ENCODE measurements around the gene UPK3BL1.
"Not testable (repeated sequence)": the region's sequence is repeated elsewhere in the genome, so short reads cannot be mapped to it uniquely, and the experiment has no call there.

Gene UPK3BL1

GRCh38 chr7:102642691-102643090 lies at the start of gene UPK3BL1:
Gene UPK3BL1, minus strand, starts transcription at chr7:102642791. Its CDS starts 50 bp downstream, at chr7:102642741.
- not testable (repeated sequence) for H3K27me3 ChIP-seq (ENCODE audit: insufficient read depth, low read length); H2AFZ ChIP-seq (ENCODE audit: low read length, unreplicated experiment); H3K79me2 ChIP-seq (ENCODE audit: control insufficient read depth, insufficient read depth, low read length, unreplicated experiment); H3K27ac ChIP-seq (ENCODE audit: low read depth, low read length); H3K4me1 ChIP-seq (ENCODE audit: control insufficient read depth, insufficient read depth, low read length, unreplicated experiment); H3K36me3 ChIP-seq (ENCODE audit: insufficient read depth, low read length); H3K4me3 ChIP-seq (ENCODE audit: low read depth, low read length)

GRCh38 chr7:102690602-102691001 lies 48.0 kb upstream of the UPK3BL1 start:
- H3K4me3 ChIP-seq (ENCODE audit: low read depth, low read length); H3K27me3 ChIP-seq (ENCODE audit: insufficient read depth, low read length); H3K4me1 ChIP-seq (ENCODE audit: control insufficient read depth, insufficient read depth, low read length, unreplicated experiment); H3K79me2 ChIP-seq (ENCODE audit: control insufficient read depth, insufficient read depth, low read length, unreplicated experiment); H2AFZ ChIP-seq (ENCODE audit: low read length, unreplicated experiment); H3K27ac ChIP-seq (ENCODE audit: low read depth, low read length); H3K36me3 ChIP-seq (ENCODE audit: insufficient read depth, low read length): not testable (repeated sequence)

- not testable (repeated sequence) for H2AFZ ChIP-seq (ENCODE audit: low read length, unreplicated experiment); H3K27ac ChIP-seq (ENCODE audit: low read depth, low read length)
Measured at GRCh38 chr7:102689436-102690282, 47.1 kb upstream of the UPK3BL1 start.

GRCh38 chr7:102688299-102689036 lies 45.9 kb upstream of the UPK3BL1 start:
- not testable (repeated sequence) for H2AFZ ChIP-seq (ENCODE audit: low read length, unreplicated experiment); H3K79me2 ChIP-seq (ENCODE audit: control insufficient read depth, insufficient read depth, low read length, unreplicated experiment); H3K27me3 ChIP-seq (ENCODE audit: insufficient read depth, low read length); H3K36me3 ChIP-seq (ENCODE audit: insufficient read depth, low read length); H3K4me1 ChIP-seq (ENCODE audit: control insufficient read depth, insufficient read depth, low read length, unreplicated experiment); H3K27ac ChIP-seq (ENCODE audit: low read depth, low read length); H3K4me3 ChIP-seq (ENCODE audit: low read depth, low read length)

More at GRCh38 chr7:102689436-102690282, 47.1 kb upstream of the UPK3BL1 start:
- H3K27me3 ChIP-seq (ENCODE audit: insufficient read depth, low read length); H3K4me1 ChIP-seq (ENCODE audit: control insufficient read depth, insufficient read depth, low read length, unreplicated experiment); H3K36me3 ChIP-seq (ENCODE audit: insufficient read depth, low read length); H3K4me3 ChIP-seq (ENCODE audit: low read depth, low read length); H3K79me2 ChIP-seq (ENCODE audit: control insufficient read depth, insufficient read depth, low read length, unreplicated experiment): not testable (repeated sequence)

GRCh38 chr7:102682560-102682959 lies 40.0 kb upstream of the UPK3BL1 start:
- H3K27me3 ChIP-seq (ENCODE audit: insufficient read depth, low read length); H3K36me3 ChIP-seq (ENCODE audit: insufficient read depth, low read length); H3K27ac ChIP-seq (ENCODE audit: low read depth, low read length); H3K4me3 ChIP-seq (ENCODE audit: low read depth, low read length); H3K79me2 ChIP-seq (ENCODE audit: control insufficient read depth, insufficient read depth, low read length, unreplicated experiment); H3K4me1 ChIP-seq (ENCODE audit: control insufficient read depth, insufficient read depth, low read length, unreplicated experiment); H2AFZ ChIP-seq (ENCODE audit: low read length, unreplicated experiment): not testable (repeated sequence)

GRCh38 chr7:102680780-102681179 lies 38.2 kb upstream of the UPK3BL1 start:
- not testable (repeated sequence) for H3K27me3 ChIP-seq (ENCODE audit: insufficient read depth, low read length); H3K36me3 ChIP-seq (ENCODE audit: insufficient read depth, low read length); H3K27ac ChIP-seq (ENCODE audit: low read depth, low read length); H3K4me3 ChIP-seq (ENCODE audit: low read depth, low read length); H3K4me1 ChIP-seq (ENCODE audit: control insufficient read depth, insufficient read depth, low read length, unreplicated experiment); H3K79me2 ChIP-seq (ENCODE audit: control insufficient read depth, insufficient read depth, low read length, unreplicated experiment); H2AFZ ChIP-seq (ENCODE audit: low read length, unreplicated experiment)

GRCh38 chr7:102675545-102675944 lies 33.0 kb upstream of the UPK3BL1 start:
- not testable (repeated sequence) for H2AFZ ChIP-seq (ENCODE audit: low read length, unreplicated experiment); H3K27ac ChIP-seq (ENCODE audit: low read depth, low read length); H3K4me1 ChIP-seq (ENCODE audit: control insufficient read depth, insufficient read depth, low read length, unreplicated experiment); H3K36me3 ChIP-seq (ENCODE audit: insufficient read depth, low read length); H3K27me3 ChIP-seq (ENCODE audit: insufficient read depth, low read length); H3K4me3 ChIP-seq (ENCODE audit: low read depth, low read length); H3K79me2 ChIP-seq (ENCODE audit: control insufficient read depth, insufficient read depth, low read length, unreplicated experiment)

GRCh38 chr7:102673447-102674067 lies 31.0 kb upstream of the UPK3BL1 start:
- H3K36me3 ChIP-seq (ENCODE audit: insufficient read depth, low read length); H3K27me3 ChIP-seq (ENCODE audit: insufficient read depth, low read length); H3K4me1 ChIP-seq (ENCODE audit: control insufficient read depth, insufficient read depth, low read length, unreplicated experiment); H3K79me2 ChIP-seq (ENCODE audit: control insufficient read depth, insufficient read depth, low read length, unreplicated experiment); H3K27ac ChIP-seq (ENCODE audit: low read depth, low read length); H2AFZ ChIP-seq (ENCODE audit: low read length, unreplicated experiment); H3K4me3 ChIP-seq (ENCODE audit: low read depth, low read length): not testable (repeated sequence)

- H3K36me3 ChIP-seq (ENCODE audit: insufficient read depth, low read length); H3K4me1 ChIP-seq (ENCODE audit: control insufficient read depth, insufficient read depth, low read length, unreplicated experiment); H3K4me3 ChIP-seq (ENCODE audit: low read depth, low read length); H3K79me2 ChIP-seq (ENCODE audit: control insufficient read depth, insufficient read depth, low read length, unreplicated experiment); H3K27ac ChIP-seq (ENCODE audit: low read depth, low read length); H2AFZ ChIP-seq (ENCODE audit: low read length, unreplicated experiment); H3K27me3 ChIP-seq (ENCODE audit: insufficient read depth, low read length): not testable (repeated sequence)
Measured at GRCh38 chr7:102671956-102672307, 29.3 kb upstream of the UPK3BL1 start.

GRCh38 chr7:102671166-102671955 lies 28.8 kb upstream of the UPK3BL1 start, which contains the start of gene POLR2J2:
Gene POLR2J2, minus strand, starts transcription at chr7:102671663. Its CDS starts 62 bp downstream, at chr7:102671601.
- not testable (repeated sequence) for H3K4me1 ChIP-seq (ENCODE audit: control insufficient read depth, insufficient read depth, low read length, unreplicated experiment); H3K79me2 ChIP-seq (ENCODE audit: control insufficient read depth, insufficient read depth, low read length, unreplicated experiment); H2AFZ ChIP-seq (ENCODE audit: low read length, unreplicated experiment); H3K27me3 ChIP-seq (ENCODE audit: insufficient read depth, low read length); H3K27ac ChIP-seq (ENCODE audit: low read depth, low read length); H3K36me3 ChIP-seq (ENCODE audit: insufficient read depth, low read length); H3K4me3 ChIP-seq (ENCODE audit: low read depth, low read length)
